ENCODE data around the gene VPS9D1.

Gene VPS9D1, protein sequence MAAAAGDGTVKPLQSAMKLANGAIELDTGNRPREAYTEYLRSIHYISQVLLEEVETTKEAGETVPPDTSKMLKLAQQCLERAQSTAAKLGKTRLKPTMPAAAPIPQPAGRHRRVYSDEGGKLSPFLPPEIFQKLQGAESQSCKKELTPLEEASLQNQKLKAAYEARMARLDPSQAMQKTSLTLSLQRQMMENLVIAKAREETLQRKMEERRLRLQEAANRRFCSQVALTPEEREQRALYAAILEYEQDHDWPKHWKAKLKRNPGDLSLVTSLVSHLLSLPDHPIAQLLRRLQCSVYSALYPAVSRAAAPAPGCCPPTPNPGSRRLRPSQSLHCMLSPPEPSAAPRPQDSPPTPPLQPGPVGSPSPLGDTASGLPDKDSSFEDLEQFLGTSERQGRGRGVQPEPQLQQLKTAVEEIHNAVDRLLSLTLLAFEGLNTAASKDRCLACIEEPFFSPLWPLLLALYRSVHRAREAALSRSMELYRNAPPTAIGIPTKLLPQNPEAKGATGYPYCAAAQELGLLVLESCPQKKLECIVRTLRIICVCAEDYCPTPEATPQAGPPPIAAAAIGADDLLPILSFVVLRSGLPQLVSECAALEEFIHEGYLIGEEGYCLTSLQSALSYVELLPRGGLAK

DNA sequence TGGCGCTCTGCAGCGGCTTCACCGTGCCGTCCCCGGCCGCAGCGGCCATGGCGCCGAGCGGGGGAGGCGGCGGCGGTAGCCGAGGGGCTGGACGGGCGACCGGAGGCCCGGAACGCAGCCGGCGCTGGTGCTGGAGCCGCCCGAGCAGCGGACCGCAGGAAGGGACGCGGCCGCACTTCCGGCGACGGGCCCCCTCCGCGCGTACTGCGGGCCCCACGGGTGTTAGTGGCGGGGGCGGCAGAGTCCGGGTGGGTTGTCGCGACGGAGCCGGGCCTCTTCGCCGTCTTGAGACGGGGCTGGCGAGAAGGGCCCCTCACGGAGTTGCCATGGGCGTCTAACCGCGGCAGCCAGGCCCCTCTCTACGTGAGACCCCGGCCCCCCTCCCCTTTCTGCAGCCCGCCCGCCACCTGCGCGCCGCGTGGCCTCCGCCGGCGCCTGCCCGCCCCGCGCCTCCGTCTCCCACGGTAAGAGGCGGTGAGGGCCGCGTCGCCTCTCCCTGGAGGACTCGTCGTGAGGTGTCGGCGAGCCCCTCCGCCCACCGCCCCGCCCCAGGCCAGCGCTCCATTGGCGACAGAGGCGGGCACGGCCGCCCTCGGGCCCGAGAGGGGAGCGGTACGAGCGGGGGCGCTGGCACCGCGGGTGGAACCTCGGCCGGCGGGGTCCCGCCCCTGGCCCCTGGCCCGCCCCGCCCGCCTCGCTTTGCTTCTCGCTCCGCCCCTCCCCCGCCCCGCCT lies at the start of gene VPS9D1, which contains the start of gene ZNF276:
TSS of gene VPS9D1 (minus strand) at position 86 of the 733 bp plus-strand sequence. CDS start at position 49, 37 bp downstream.
TSS of gene ZNF276 (plus strand) at position 725 of the 733 bp plus-strand sequence. CDS start 104 bp downstream, outside the sequence.
- no peaks in the 10 kb centered on the region for H3K9me3 Mint-ChIP-seq
- peaks cover 27% of the 10 kb centered on the region for H3K36me3 Mint-ChIP-seq (ENCODE audit: low read depth)
- H3K4me1 Mint-ChIP-seq, result peaks cover 50% of the 10 kb centered on the region
- H3K4me3 Mint-ChIP-seq, result peak within 1 kb of the TSS; percentile 93
- H3K27me3 Mint-ChIP-seq, result no peaks in the 10 kb centered on the region
- ATAC-seq (peak; percentile 41), DNase-seq (peak; percentile 87)
- peak within 1 kb of the TSS; percentile 88 for H3K27ac Mint-ChIP-seq

GRCh38 chr16:89770367-89770766 lies 49.7 kb upstream of the VPS9D1 start:
- Mint-ChIP-seq H3K4me3 (no peak overlapping the region), H3K27ac (no peak overlapping the region), H3K27me3 (no peaks in the 10 kb centered on the region), H3K36me3 (ENCODE audit: low read depth) (peaks cover 62% of the 10 kb centered on the region), H3K4me1 (peaks cover 5% of the 10 kb centered on the region), H3K9me3 (no peaks in the 10 kb centered on the region)
- ATAC-seq (no peak), DNase-seq (no peak)

DNA sequence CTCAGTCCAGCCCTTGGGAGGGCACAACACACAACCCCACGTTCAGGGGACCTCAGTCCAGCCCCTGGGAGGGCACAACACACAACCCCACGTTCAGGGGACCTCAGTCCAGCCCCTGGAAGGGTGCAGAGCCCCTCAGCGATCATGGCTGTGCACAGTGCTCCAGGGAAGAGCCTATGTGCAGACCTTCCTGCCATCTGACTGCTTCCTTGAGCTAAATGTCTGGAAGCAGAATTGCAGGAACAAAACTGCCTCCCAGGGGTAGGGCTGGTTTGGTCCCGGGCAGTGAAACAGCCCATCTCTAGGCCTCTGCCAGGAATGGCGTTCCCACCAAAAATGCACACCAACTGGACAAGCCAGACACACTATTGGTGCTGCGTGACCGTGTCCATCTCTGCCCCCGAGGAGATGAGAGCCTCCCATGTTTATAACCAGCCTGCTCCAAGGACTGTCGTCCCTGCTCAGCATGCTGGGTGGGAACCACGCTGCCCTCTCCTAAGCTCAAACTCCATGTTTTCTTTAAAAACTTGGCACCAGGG lies 44.7 kb upstream of the VPS9D1 start:
- Mint-ChIP-seq H3K36me3 (ENCODE audit: low read depth) (peaks cover 57% of the 10 kb centered on the region), H3K9me3 (no peaks in the 10 kb centered on the region), H3K27ac (peak overlapping the region; percentile 70), H3K27me3 (no peaks in the 10 kb centered on the region), H3K4me1 (peaks cover 39% of the 10 kb centered on the region), H3K4me3 (no peak overlapping the region)
- DNase-seq (no peak), ATAC-seq (no peak)

DNA sequence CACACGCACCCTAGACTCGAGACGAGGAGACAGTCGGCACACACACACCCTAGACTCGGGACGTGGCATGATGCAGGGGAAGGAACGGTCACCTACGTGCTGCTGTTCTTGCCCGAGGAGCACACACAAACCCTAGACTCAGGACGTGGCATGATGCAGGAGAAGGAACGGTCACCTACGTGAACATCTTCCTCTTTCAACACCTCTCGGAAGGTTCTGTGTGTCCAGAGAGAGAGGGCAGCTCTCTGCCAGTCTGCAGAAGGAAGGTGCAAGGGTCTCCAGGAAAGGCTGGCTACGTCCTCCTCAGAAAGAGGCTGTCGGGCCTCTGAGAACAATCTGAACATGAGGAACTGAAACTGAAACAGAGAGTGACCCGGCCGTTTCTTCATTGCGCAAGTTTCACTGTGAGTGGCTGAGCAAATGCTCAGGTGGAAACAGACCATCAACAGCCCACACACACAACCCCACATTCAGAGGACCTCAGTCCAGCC lies 44.1 kb upstream of the VPS9D1 start:
- peaks cover 61% of the 10 kb centered on the region for H3K36me3 Mint-ChIP-seq (ENCODE audit: low read depth)
- ATAC-seq (peak; percentile 68), DNase-seq (peak; percentile 36)
- peaks cover 39% of the 10 kb centered on the region for H3K4me1 Mint-ChIP-seq
- H3K27me3 Mint-ChIP-seq, result no peaks in the 10 kb centered on the region
- peak overlapping the region; percentile 70 for H3K27ac Mint-ChIP-seq
- peak overlapping the region; percentile 67 for H3K4me3 Mint-ChIP-seq
- H3K9me3 Mint-ChIP-seq, result no peaks in the 10 kb centered on the region

- DNase-seq (no peak), ATAC-seq (no peak)
- peaks cover 66% of the 10 kb centered on the region for H3K36me3 Mint-ChIP-seq (ENCODE audit: low read depth)
- no peaks in the 10 kb centered on the region for H3K27me3 Mint-ChIP-seq
- peaks cover 37% of the 10 kb centered on the region for H3K4me1 Mint-ChIP-seq
- H3K9me3 Mint-ChIP-seq, result no peaks in the 10 kb centered on the region
- H3K27ac Mint-ChIP-seq, result peak overlapping the region; percentile 73
- peak overlapping the region; percentile 76 for H3K4me3 Mint-ChIP-seq
Observed at GRCh38 chr16:89761304-89761922, 40.7 kb upstream of the VPS9D1 start.

- H3K4me1 Mint-ChIP-seq, result peaks cover 29% of the 10 kb centered on the region
- no peaks in the 10 kb centered on the region for H3K27me3 Mint-ChIP-seq
- H3K27ac Mint-ChIP-seq, result no peak overlapping the region
- DNase-seq (no peak), ATAC-seq (peak; percentile 7)
- no peak overlapping the region for H3K4me3 Mint-ChIP-seq
- peaks cover 71% of the 10 kb centered on the region for H3K36me3 Mint-ChIP-seq (ENCODE audit: low read depth)
- no peaks in the 10 kb centered on the region for H3K9me3 Mint-ChIP-seq
Observed at GRCh38 chr16:89759746-89760340, 39.1 kb upstream of the VPS9D1 start.

- DNase-seq (no peak), ATAC-seq (no peak)
Observed at GRCh38 chr16:89749637-89750036, 28.9 kb upstream of the VPS9D1 start.

DNA sequence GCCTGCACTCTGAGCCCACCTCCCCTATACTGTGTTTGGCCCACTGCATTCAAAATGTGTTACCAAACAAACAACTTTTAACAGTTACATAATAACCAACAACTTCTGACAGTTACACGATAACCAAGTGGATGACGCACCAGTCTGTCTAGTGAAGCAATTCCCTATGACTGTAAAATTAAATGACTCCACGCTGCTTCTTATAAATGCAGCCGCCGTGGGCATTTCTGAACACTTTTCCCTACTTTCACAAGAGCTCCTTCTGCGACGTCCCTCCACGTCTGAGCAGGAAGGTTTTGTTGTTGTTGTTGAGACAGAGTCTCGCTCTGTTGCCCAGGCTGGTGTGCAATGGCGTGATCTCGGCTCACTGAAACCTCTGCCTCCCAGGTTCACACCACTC lies 28.2 kb upstream of the VPS9D1 start:
- ATAC-seq, result no peak
- Mint-ChIP-seq H3K36me3 (ENCODE audit: low read depth) (peaks cover 41% of the 10 kb centered on the region), H3K4me3 (no peak overlapping the region), H3K9me3 (no peaks in the 10 kb centered on the region), H3K27me3 (no peaks in the 10 kb centered on the region), H3K27ac (no peak overlapping the region), H3K4me1 (peaks cover 2% of the 10 kb centered on the region)
- DNase-seq, result no peak

More at GRCh38 chr16:89749637-89750036, 28.9 kb upstream of the VPS9D1 start:
- no peak overlapping the region for H3K4me3 Mint-ChIP-seq
- H3K27me3 Mint-ChIP-seq, result no peaks in the 10 kb centered on the region
- H3K36me3 Mint-ChIP-seq (ENCODE audit: low read depth), result peaks cover 42% of the 10 kb centered on the region
- H3K27ac Mint-ChIP-seq, result no peak overlapping the region
- peaks cover 2% of the 10 kb centered on the region for H3K4me1 Mint-ChIP-seq
- no peaks in the 10 kb centered on the region for H3K9me3 Mint-ChIP-seq

- Mint-ChIP-seq H3K36me3 (ENCODE audit: low read depth) (peaks cover 40% of the 10 kb centered on the region), H3K27ac (no peak overlapping the region)
Observed at GRCh38 chr16:89748076-89748475, 27.4 kb upstream of the VPS9D1 start.

GRCh38 chr16:89746043-89746442 lies 25.3 kb upstream of the VPS9D1 start:
- Mint-ChIP-seq H3K4me3 (no peak overlapping the region), H3K36me3 (ENCODE audit: low read depth) (peaks cover 39% of the 10 kb centered on the region), H3K27ac (no peak overlapping the region), H3K9me3 (no peaks in the 10 kb centered on the region), H3K27me3 (no peaks in the 10 kb centered on the region), H3K4me1 (peaks cover 8% of the 10 kb centered on the region)
- ATAC-seq (no peak), DNase-seq (no peak)

More at GRCh38 chr16:89748076-89748475, 27.4 kb upstream of the VPS9D1 start:
- Mint-ChIP-seq H3K27me3 (no peaks in the 10 kb centered on the region), H3K4me1 (peaks cover 6% of the 10 kb centered on the region), H3K4me3 (no peak overlapping the region), H3K9me3 (no peaks in the 10 kb centered on the region)
- ATAC-seq (no peak), DNase-seq (no peak)

DNA sequence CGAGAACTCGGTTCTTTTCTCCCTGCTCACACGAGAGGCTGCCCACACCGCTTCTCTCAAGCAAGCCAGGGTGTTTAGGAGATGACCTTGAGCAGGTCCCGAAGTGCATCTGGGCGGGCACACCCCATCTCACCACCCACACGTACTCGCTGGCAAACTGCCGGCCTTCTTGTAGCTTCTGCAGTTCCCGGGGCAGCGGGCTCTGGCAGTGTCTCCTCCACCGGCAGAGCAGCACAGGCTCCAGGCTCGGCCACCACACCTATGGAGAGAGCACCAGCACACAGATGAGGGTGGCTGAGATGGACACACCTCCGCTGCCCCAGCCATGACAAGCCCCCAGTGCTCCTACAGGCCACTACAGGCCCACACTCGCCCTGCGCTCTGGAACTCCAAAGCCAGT lies 24.1 kb upstream of the VPS9D1 start:
- peaks cover 8% of the 10 kb centered on the region for H3K4me1 Mint-ChIP-seq
- H3K9me3 Mint-ChIP-seq, result no peaks in the 10 kb centered on the region
- peaks cover 39% of the 10 kb centered on the region for H3K36me3 Mint-ChIP-seq (ENCODE audit: low read depth)
- H3K27me3 Mint-ChIP-seq, result no peaks in the 10 kb centered on the region
- ATAC-seq (no peak), DNase-seq (no peak)
- H3K27ac Mint-ChIP-seq, result no peak overlapping the region
- H3K4me3 Mint-ChIP-seq, result no peak overlapping the region

GRCh38 chr16:89742948-89743347 lies 22.2 kb upstream of the VPS9D1 start:
- DNase-seq (no peak), ATAC-seq (no peak)
- H3K9me3 Mint-ChIP-seq, result no peaks in the 10 kb centered on the region
- H3K27me3 Mint-ChIP-seq, result no peaks in the 10 kb centered on the region
- no peak overlapping the region for H3K4me3 Mint-ChIP-seq
- peaks cover 33% of the 10 kb centered on the region for H3K36me3 Mint-ChIP-seq (ENCODE audit: low read depth)
- H3K4me1 Mint-ChIP-seq, result peaks cover 7% of the 10 kb centered on the region
- H3K27ac Mint-ChIP-seq, result peak overlapping the region; percentile 60

DNA sequence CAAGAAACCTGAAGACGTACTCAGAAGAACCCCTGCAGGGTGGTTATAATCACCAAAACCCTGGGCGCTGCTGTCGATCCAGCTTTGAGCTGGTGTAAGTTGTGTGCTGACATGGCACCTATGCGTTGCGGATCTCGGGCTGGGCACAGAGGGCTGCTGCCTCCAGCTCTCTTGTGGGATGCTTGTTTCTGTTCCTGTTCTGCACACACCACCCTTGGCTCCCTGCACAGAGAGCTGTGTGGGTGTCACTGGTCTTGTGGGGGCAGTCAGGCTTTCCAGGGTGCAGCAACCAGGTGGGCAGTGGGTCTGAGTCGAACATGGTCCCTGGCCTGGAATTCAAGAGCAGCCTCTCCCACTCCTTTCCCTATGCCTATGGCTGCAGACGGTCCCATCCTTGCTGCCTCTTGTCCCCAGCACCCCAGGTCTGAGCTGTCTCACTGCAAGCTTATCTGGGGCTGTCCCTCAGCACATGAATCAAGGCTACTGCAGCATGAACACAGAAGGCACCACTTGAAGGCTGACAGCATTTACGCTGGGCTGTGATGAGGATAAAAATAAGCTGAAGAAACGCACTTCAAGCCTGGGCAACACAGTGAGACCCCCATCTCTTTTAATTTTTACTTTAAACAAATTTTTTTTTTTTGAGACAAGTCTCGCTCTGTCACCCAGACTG lies 20.8 kb upstream of the VPS9D1 start:
- Mint-ChIP-seq H3K27ac (no peak overlapping the region), H3K27me3 (no peaks in the 10 kb centered on the region), H3K4me1 (peaks cover 19% of the 10 kb centered on the region), H3K4me3 (no peak overlapping the region), H3K9me3 (no peaks in the 10 kb centered on the region), H3K36me3 (ENCODE audit: low read depth) (peaks cover 40% of the 10 kb centered on the region)
- DNase-seq (no peak), ATAC-seq (peak; percentile 20)

Data from activated naive CD8-positive, alpha-beta T cell treated with anti-CD3 and anti-CD28 coated beads, Interleukin-2, amount 50 U/mL, for 24 hours (primary cell).